Measurements from ENCODE around the gene BATF2.

DNA sequence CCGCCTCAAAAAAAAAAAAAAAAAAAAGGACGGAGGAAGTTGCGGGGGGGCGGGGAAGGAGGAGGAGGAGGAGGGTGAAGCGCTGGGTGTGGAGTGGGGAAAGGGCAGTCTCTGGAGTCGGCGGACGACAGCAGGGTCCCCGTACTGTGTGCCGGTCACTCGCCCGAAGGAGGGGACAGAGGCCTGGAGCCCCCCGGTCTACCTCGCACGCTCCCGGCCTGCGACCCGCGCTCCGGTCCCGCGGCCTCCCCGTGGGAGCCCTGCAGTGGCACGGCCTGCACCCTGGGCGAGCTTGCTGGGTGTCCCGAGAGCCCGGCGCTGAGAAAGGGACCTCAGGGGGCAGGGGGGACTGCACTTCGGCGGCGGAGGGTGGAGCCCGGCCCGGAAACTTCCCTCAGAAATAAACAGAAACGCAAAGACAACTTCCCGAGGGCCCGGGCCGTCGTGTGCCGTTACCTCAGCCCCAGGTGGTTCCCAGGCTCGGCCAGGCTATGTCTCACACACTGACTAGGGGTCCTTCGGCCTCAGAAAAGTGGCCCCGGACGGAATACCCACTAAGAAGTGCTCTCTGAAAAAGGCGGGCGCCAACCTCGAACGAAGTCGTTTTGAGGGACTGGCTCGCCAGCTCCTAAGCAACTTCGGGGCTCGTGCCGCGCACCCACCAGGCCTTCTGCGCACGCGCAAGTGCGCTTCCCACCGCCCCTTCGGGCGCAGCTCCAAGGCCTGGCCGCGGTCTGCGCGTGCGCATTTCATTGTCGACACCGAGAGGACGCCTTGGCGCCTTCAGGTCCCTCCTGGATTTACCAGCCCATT lies 25.1 kb downstream of the BATF2 start, which contains the start of gene MAJIN:
- TF ChIP-seq, protein P1, sequence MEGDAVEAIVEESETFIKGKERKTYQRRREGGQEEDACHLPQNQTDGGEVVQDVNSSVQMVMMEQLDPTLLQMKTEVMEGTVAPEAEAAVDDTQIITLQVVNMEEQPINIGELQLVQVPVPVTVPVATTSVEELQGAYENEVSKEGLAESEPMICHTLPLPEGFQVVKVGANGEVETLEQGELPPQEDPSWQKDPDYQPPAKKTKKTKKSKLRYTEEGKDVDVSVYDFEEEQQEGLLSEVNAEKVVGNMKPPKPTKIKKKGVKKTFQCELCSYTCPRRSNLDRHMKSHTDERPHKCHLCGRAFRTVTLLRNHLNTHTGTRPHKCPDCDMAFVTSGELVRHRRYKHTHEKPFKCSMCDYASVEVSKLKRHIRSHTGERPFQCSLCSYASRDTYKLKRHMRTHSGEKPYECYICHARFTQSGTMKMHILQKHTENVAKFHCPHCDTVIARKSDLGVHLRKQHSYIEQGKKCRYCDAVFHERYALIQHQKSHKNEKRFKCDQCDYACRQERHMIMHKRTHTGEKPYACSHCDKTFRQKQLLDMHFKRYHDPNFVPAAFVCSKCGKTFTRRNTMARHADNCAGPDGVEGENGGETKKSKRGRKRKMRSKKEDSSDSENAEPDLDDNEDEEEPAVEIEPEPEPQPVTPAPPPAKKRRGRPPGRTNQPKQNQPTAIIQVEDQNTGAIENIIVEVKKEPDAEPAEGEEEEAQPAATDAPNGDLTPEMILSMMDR (conservative IDR thresholded peaks at IDR 0.05; ENCODE audit: low read length), result no peak
- TF ChIP-seq EZH2phosphoT487 (IDR thresholded peaks at IDR 0.05; ENCODE audit: borderline replicate concordance, low read depth, low read length), result no peak

Measured in OCI-LY7 (cell line).